Fibroblast of peridontal ligament (primary cell): ENCODE results near the gene BBX.

ENCODE experiments used
- DNase-seq: peaks from one replicate; pipeline ENCODE4 v3.0.0-alpha.2; 2010; ENCODE audit errors: extremely low read depth

BBX gene

DNA sequence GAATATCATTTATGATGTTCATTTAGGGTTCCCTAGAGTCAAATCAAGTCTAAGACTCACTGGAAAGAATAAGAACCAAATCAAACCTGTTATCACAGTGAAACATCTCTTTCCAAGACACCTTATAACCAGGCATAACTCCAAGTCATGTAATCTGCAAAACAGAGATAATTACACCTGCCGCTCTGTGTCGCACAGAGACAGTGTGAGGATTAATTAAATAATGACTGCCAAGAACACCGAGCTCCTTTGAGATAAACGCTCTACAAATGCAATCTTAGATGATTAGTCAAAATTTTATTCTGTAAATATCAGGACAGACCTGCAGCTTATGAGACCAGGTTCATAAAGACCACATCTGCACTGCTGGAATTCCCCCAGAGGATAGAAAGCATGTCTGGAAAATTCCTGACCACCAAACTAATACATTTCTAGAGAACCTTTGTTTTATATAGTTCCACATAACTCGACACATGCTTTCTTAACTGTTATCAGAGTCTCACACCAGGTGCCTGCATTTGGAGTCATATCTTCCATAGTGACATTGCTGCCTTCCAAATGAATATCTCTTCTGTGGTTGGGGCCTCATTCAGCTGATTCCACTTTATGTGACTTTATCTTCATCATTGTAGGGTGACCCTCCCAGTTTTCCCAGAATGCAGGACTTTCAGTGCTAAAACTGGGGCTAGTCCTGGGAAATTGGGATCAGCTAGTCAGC is 315.3 kb downstream of the BBX start:
- DNase-seq = no peak

- no peak for DNase-seq
Measured at GRCh38 chr3:107841831-107842230, 319.1 kb downstream of the BBX start.

- DNase-seq = no peak
Measured at GRCh38 chr3:107842940-107843339, 320.2 kb downstream of the BBX start.

DNA sequence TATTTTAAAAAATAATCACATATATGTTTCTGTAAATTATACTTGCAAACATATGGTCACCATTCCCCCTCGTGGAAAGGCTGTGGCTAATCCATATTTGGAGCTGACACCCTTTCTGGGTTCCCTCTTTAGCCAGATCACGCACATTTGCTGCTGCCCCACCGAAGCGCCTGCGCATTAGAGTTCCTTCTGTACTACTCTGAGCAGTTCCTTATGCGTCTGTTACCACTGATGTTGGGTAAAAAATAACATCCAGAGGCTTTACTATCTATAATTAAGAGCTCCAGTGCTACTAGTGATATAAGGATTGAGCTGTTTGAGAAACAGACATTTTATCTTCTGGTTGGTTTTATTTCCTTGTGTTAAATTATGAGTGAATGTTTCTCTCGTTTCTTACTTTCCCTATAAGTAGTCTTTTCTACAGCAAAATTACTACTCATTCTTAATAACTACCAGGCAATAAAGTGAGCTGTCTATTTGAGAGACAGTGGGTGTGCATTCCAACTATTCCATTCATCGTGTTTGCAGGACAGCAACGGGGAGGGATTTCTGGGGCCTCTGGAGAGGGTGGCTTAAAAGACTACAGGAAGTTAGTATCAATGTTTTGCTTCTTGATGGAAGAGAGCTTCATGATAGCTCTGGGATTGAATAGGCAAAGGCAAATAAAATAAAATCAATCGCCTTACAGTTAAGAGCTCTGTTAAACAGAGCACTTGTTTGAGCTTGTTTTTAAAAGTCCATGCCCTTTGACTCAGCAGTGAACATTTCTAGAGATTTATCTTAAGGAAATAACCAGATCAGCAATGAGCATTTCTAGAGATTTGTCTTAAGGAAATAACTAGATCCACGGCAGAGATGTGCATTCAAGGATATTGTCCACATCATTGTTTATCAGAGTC is 322.9 kb downstream of the BBX start:
- no peak for DNase-seq

- peak; percentile 53 for DNase-seq
Measured at GRCh38 chr3:107846279-107846852, 323.6 kb downstream of the BBX start.

GRCh38 chr3:107847791-107848190 is 325.0 kb downstream of the BBX start:
- peak; percentile 18 for DNase-seq

DNA sequence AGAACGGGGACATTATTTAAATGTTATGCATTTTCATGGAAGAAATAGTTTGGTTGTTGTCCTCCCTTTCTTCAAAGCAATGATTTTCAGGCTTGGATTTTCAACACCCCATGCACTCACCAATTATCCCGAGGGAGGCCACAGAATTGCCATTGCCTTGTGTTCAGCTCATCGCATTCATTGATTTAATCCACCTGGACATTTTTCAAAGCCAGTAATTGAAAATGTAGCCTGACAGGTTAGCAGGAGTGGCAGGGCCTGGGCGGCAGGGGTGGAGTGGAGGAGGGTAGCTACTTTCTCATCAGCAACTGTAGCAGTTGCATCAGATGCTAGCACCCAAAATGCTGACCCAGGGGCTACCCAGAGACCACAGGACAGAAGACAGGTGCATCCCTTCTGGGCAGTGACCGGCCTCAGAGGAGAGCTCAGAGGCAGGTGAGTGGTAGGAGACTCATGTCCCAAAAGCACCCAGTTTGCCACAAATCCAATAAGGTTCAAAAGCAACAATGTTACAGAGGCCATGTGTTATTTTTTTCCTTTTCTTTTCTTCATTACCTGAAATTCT is 325.7 kb downstream of the BBX start:
- no peak for DNase-seq

GRCh38 chr3:107850681-107851080 is 327.9 kb downstream of the BBX start:
- no peak for DNase-seq

DNA sequence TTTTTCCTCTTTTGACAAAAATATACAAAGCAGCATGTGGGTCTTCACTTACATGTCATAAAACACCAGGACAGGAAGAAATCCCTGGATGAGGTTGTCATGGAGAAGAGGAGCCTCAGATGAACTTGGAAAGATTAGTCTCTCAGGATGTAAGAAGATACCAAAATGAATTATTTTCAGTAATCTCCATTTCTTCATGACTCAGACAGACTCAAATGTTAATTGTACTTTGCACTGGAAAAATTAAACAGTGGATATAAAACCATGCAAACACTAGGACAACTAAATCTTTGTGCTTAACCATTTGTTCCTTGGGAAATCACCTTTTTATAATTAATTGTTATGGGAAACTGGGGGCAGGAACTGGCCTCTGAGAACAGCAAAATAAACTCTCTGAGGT is 331.1 kb downstream of the BBX start:
- no peak for DNase-seq

DNA sequence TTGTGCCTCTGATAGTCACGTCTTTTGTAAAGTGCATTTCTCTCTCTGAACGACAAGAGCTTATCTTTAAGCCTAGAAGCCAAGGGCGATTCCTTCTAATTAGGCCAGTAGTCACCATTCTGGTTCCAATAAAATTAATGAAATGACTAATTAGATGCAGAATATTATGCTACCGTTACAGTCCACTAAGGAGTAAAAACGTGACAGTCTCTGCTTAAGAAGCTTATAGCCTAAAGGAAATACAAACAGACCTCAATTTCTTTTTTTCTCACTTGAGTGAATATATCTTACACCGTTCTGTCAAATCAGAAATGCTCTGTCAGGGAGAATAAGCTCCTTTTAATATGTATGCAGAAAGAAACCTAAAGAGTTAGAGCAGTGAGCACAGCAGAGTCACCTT is 332.0 kb downstream of the BBX start:
- DNase-seq = no peak

GRCh38 chr3:107855710-107856109 is 332.9 kb downstream of the BBX start:
- DNase-seq = no peak

GRCh38 chr3:107857854-107858253 is 335.1 kb downstream of the BBX start:
- DNase-seq = no peak

GRCh38 chr3:107858876-107859275 is 336.1 kb downstream of the BBX start:
- no peak for DNase-seq
